Peyer's patch (tissue), 4 donors: ENCODE results near the gene MLLT10.

Experiments used
- POLR2A ChIP-seq, 2 donors: fragments of 450-650 bp; IDR thresholded peaks; one replicate each; pipeline ENCODE4 v1.5.1; 2017; ENCODE audit warnings: antibody characterized with exemption in 2 of 2, mild to moderate bottlenecking in 2 of 2, moderate library complexity in 2 of 2
- TF ChIP-seq, protein P1 (sequence below), 6 experiments: fragments of 450-650 bp in 4 of 6; fragments of 200-600 bp in 2 of 6; sonication (generic) in 1 of 6; IDR thresholded peaks; one replicate each; pipeline ENCODE4 v1.5.1; 2017 to 2019; ENCODE audit warnings: antibody characterized with exemption in 6 of 6, mild to moderate bottlenecking in 3 of 6, moderate library complexity in 1 of 6

DNA sequence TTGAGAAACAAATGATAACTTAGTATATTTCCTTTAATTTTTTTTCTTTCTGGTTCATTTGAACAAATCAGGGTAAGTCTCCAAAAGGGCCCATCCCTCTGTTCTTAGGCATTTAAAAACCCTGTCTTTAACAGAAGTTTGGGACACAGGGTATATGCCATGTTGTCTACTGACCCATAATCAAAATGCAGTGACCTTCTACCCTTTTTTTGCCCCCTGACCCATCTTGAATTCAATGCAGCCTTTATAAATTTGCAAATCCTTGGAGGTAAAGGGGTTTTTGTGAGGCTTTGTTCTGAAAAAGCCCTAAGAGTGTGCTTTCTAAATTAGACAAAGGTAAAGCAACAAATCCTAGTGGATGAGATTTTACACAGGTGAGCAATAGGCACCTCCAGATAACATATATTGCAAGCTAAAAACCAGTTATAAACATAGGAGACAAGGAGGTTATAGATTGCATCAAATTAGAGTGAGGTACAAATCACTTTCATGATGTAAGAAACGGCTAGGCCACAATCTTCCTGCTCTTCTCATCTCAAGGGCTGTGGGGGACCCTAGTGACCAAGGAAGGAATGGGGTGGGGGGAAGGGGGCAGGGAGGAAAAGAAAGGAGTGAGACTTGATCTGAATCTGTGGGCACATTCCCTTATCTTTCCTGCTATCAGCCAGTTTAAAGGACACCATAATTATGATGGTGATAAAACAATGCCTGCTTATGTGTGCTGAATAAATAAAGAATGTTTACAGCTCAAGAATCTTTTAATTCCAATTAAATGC is 11.2 kb upstream of the MLLT10 start:
- TF ChIP-seq POLR2A (IDR thresholded peaks at IDR 0.05): no peak
- TF ChIP-seq, protein P1, sequence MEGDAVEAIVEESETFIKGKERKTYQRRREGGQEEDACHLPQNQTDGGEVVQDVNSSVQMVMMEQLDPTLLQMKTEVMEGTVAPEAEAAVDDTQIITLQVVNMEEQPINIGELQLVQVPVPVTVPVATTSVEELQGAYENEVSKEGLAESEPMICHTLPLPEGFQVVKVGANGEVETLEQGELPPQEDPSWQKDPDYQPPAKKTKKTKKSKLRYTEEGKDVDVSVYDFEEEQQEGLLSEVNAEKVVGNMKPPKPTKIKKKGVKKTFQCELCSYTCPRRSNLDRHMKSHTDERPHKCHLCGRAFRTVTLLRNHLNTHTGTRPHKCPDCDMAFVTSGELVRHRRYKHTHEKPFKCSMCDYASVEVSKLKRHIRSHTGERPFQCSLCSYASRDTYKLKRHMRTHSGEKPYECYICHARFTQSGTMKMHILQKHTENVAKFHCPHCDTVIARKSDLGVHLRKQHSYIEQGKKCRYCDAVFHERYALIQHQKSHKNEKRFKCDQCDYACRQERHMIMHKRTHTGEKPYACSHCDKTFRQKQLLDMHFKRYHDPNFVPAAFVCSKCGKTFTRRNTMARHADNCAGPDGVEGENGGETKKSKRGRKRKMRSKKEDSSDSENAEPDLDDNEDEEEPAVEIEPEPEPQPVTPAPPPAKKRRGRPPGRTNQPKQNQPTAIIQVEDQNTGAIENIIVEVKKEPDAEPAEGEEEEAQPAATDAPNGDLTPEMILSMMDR (IDR thresholded peaks at IDR 0.05): no peak
